ENCODE data around the gene SSR1.

Gene SSR1

DNA sequence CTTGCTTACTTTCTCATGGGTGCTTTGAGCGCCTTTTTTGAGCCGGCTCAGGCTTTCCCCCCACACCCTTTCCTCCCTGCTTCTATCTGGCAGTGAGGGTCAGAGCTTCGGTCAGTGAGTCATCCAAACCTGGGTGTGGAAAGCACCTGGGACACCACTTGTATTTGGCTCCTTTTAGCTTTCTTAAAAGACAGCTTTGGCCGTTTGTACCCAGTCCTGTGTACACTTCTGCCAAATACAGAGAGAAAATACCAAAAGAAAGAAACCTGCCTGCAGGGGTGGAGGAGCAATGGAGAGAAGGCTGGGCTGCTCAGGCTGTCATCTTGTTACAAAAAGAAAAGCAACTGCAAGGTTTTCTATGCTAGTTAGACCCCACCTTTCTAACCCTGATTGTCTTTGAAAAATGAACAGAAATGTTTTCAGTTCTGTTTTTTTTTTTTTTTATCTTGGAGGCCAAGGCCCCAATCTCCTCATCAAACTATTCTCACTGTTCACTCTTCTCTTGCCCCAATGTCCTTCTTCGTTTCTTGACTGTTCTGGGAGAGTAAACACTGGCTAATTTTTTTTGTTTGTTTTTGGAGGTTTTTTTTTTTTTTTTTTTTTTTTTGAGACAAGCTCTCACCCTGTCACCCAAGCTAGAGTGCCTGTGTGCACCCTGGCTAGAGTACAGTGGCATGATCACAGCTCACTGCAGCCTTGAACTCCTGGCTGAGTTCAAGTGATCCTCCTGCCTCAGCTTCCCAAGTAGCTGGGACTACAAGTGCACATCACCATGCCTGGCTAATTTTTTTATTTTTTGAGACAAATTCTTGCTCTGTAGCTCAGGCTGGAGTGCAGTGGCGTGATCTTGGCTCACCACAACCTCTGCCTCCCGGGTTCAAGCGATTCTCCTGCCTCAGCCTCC, 76.4 kb downstream of the SSR1 start:
- peak; percentile 2 for DNase-seq

- DNase-seq = peak; percentile 1
These were observed 77.2 kb downstream of the SSR1 start for GRCh38 chr6:7235712-7236305.

DNA sequence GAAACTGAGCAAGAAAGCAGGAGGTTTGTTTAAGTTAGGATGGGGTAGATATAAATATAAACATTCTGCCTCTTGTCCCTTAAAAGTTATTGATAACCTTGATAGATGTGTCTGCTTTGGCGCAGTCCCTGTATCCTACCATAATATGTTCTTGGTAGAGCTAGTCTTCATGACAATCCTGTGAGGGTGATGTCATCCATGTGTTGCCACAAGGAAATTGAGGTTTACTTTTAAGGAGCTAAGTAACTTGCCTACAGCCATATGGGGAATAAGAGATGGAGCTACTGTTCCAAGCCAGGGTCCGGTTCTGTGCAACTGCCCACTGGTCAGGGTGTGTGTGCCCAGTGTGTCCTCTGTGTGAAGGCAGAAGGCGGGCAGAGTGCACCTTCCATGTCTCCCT, 78.5 kb downstream of the SSR1 start:
- peak; percentile 13 for DNase-seq

GRCh38 chr6:7232351-7232750, 80.6 kb downstream of the SSR1 start:
- DNase-seq = peak; percentile 14

- DNase-seq = no peak
These were observed 81.9 kb downstream of the SSR1 start for GRCh38 chr6:7230956-7231713.

- no peak for DNase-seq
These were observed 82.7 kb downstream of the SSR1 start for GRCh38 chr6:7230327-7230691.

DNA sequence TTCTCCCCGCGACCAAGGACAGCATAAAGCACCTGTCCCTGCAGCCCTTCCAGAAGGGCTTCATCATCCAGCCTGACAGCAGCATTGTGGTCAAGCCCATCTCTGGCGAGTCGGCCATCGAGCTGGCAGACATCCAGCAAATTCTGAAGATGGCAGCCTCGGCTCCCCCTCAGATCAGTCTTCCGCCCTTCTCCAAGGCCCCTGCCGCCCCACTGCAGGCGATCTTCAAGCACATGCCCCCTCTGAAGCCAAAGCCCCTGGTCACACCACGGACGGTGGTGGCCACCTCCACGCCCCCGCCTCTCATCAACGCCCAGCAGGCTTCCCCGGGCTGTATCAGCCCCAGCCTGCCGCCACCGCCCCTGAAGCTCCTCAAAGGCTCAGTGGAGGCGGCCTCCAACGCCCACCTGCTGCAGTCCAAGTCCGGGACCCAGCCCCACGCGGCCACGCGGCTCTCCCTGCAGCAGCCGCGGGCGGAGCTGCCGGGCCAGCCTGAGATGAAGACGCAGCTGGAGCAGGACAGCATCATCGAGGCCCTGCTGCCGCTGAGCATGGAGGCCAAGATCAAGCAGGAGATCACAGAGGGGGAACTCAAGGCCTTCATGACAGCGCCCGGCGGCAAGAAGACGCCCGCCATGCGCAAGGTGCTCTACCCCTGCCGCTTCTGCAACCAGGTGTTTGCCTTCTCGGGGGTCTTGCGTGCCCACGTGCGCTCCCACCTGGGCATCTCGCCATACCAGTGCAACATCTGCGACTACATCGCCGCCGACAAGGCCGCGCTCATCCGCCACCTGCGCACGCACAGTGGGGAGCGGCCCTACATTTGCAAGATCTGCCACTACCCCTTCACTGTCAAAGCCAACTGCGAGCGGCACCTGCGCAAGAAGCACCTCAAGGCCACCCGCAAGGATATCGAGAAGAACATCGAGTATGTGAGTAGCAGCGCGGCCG, 83.3 kb downstream of the SSR1 start:
- no peak for DNase-seq

DNA sequence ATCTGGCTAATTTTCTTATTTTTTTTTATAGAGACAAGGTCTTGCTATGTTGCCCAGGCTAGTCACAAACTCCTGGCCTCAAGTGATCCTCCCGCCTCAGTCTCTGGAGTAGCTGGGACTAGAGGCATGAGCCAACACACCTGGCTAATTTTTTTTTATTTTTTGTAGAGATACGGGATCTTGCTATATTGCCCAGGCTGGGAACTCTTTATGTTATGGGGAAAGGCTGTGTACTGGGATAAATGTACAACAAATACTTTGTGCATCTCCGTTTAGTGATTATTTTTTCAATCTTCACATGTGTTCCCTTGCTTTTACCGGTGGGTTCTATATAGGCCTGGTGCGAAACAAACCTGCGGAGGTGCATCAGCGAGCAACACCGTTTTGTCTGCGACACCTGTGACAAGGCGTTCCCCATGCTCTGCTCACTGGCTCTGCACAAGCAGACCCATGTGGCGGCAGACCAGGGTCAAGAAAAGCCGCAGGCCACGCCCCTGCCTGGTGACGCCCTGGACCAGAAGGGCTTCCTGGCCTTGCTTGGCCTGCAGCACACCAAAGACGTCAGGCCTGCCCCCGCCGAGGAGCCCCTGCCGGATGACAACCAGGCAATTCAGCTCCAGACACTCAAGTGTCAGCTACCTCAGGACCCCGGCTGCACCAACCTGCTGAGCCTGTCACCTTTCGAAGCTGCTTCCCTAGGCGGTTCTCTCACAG, 84.2 kb downstream of the SSR1 start:
- no peak for DNase-seq

GRCh38 chr6:7224731-7225130, 88.3 kb downstream of the SSR1 start:
- no peak for DNase-seq

GRCh38 chr6:7222197-7222596, 90.8 kb downstream of the SSR1 start:
- DNase-seq = no peak

- no peak for DNase-seq
These were observed 93.7 kb downstream of the SSR1 start for GRCh38 chr6:7219310-7219709.

GRCh38 chr6:7218406-7218988, 94.5 kb downstream of the SSR1 start:
- no peak for DNase-seq

All from CD4-positive, alpha-beta T cell treated with Interleukin-15 for 1 hour (primary cell).